HG02943 (cell line): ENCODE data around the gene U2AF2.

Experiments used
- ATAC-seq: cut with Tn5 transposase; IDR thresholded peaks from one replicate; pipeline ENCODE4 v1.9.1; 2021; ENCODE audit warnings: mild to moderate bottlenecking, low read depth, moderate library complexity; ENCODE audit not compliant: unreplicated experiment

Gene U2AF2

DNA sequence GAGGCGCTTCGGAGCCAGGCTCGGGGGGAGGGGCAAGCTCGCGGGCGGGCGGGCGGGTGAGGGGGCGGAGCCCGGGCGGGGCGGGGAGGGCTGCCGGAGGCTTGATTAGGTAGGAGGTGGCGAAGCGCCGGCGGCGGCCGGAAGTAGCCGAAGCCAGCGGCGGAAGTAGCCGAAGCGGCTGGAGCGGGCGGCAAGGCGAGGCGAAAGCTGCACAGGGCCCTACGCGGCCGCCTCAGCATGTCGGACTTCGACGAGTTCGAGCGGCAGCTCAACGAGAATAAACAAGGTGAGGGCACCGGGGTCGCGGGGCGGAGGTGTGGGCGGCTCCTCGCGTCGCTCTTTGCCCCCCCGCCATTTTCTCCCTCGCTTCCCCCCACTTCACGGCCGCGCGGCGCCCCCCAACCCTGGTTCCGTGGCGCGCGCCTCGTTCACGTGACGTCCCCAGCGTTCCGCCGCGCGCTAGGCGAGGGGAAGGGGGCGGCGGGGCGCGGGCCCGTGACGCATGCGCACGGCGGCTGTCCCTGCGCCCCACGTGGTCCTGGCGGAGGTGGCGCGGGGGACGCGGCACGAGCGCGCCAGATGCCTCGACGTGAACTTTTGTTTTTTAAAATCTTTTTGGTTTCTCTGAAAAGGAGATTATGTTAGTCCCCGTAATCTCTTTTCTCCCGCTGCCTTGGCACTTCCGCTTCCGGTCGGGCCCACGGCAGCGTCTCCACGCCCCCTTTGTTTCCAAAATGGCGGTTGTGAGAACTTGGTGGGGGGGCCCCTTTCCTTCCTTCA is at the start of gene U2AF2:
Gene U2AF2 (plus strand): TSS at position 168 of the 780 bp plus-strand sequence. CDS start 70 bp downstream, at position 238.
- ATAC-seq, result peak; percentile 30

DNA sequence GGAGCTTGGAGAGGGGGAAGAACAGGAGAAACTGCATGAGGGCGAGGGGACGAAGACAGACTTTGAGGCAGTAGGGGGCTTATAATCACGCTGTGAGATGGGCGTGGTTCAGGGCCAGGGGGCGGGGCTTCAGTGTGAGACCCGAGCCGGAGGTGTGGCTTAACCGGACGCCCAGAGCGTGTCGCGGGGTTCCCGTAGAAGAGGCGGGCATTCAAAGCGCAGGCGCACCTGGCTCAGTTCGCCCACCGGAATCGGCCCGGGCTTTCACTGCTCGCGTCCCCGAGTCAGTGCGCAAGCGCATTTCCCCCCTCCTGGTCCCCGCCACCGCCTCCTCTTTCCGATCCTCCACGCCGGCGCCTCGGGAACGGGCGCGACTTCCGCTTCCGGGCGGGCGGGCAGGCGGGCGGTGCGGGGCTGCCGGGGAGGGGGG is 49.6 kb upstream of the U2AF2 start:
- peak; percentile 70 for ATAC-seq

- peak; percentile 1 for ATAC-seq
Observed at GRCh38 chr19:55605637-55606470, 49.0 kb upstream of the U2AF2 start, which contains the start of gene ZNF865. TSS of gene ZNF865 (plus strand) at chr19:55605647. CDS start at chr19:55613619, 7,972 bp downstream.

- no peak for ATAC-seq
Observed at GRCh38 chr19:55606471-55606787, 48.4 kb upstream of the U2AF2 start.

DNA sequence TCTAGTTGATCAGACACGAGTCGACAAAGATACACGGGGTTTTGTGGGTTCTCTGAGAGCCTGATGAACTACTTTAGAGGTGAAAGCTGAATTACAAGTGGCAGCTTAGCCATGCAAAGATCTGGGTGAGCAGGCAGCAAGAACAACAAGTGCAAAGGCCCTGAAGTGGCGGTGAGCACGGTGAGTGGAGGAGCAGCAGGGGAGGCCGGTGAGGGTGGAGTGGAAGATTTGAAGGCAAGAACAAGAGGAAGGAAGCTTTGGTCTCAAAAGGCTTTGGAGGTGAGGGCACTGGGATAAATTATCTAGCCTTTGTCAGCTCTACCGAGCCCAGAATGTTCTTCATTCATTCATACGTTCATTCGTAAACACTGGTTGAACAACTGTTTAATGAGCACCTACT is 48.0 kb upstream of the U2AF2 start:
- ATAC-seq, result no peak

- no peak for ATAC-seq
Observed at GRCh38 chr19:55609326-55609725, 45.5 kb upstream of the U2AF2 start.

- ATAC-seq, result no peak
Observed at GRCh38 chr19:55611300-55611982, 43.4 kb upstream of the U2AF2 start.

DNA sequence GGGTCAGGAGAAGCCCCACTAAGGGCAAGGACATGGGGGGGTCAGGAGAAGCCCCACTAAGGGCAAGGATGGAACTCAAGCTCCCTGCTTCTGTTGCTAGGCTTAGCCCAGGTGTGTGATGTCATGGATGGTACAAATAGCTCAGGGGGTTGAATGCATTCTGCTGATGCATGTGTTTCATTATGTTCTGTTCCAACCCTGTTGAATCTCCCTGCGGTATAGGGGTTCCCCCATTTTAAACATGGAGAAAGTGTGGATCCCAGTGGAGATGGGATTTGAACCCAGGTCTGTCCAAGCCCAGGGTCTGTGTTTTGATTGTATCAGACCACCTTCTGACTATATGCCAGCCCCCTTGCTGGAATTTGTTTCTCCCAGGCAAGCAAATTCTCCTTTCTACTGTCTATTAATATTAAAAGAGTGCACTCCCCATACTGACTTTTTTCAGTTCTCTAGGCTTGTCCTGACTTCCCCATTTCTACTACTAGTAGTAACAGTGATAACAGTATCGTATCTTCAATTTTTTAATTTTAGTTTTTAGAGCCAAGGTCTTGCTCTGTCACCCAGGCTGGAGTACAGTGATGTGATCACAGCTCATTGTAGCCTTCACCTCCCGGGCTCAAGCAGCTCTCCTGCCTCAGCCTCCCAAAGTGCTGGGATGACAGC is 42.7 kb upstream of the U2AF2 start:
- no peak for ATAC-seq

GRCh38 chr19:55613396-55613795 is 41.4 kb upstream of the U2AF2 start:
- ATAC-seq, result no peak

- ATAC-seq, result no peak
Observed at GRCh38 chr19:55613930-55614710, 40.7 kb upstream of the U2AF2 start.

DNA sequence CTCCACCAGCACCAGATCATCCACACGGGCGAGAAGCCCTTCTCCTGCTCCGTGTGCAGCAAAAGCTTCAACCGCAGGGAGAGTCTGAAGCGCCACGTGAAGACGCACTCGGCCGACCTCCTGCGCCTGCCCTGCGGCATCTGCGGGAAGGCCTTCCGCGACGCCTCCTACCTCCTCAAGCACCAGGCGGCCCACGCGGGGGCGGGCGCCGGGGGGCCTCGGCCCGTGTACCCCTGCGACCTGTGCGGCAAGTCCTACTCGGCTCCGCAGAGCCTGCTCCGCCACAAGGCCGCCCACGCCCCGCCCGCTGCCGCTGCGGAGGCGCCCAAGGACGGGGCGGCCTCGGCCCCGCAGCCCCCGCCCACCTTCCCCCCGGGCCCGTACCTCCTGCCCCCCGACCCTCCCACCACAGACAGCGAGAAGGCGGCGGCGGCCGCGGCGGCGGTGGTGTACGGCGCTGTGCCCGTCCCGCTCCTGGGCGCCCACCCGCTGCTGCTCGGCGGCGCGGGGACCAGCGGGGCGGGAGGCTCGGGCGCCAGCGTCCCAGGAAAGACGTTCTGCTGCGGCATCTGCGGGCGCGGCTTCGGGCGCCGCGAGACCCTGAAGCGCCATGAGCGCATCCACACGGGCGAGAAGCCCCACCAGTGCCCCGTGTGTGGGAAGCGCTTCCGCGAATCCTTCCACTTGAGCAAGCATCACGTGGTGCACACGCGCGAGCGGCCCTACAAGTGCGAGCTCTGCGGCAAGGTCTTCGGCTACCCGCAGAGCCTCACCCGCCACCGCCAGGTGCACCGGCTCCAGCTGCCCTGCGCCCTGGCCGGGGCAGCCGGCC is 39.9 kb upstream of the U2AF2 start:
- no peak for ATAC-seq

DNA sequence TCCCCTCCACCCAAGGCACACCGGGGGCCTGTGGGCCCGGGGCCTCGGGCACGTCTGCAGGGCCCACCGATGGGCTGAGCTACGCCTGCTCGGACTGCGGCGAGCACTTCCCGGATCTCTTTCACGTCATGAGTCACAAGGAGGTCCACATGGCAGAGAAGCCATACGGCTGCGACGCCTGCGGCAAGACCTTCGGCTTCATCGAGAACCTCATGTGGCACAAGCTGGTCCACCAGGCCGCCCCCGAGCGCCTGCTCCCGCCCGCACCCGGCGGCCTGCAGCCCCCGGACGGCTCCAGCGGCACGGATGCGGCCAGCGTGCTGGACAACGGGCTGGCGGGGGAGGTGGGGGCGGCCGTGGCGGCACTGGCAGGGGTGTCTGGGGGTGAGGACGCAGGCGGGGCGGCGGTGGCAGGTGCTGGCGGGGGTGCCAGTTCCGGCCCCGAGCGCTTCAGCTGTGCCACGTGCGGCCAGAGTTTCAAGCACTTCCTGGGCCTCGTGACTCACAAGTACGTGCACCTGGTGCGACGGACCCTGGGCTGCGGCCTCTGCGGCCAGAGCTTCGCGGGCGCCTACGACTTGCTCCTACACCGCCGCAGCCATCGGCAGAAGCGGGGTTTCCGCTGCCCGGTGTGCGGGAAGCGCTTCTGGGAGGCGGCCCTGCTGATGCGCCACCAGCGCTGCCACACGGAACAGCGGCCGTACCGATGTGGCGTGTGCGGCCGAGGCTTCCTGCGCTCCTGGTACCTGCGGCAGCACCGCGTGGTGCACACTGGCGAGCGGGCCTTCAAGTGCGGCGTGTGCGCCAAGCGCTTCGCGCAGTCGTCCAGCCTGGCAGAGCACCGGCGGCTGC is 39.1 kb upstream of the U2AF2 start:
- no peak for ATAC-seq

DNA sequence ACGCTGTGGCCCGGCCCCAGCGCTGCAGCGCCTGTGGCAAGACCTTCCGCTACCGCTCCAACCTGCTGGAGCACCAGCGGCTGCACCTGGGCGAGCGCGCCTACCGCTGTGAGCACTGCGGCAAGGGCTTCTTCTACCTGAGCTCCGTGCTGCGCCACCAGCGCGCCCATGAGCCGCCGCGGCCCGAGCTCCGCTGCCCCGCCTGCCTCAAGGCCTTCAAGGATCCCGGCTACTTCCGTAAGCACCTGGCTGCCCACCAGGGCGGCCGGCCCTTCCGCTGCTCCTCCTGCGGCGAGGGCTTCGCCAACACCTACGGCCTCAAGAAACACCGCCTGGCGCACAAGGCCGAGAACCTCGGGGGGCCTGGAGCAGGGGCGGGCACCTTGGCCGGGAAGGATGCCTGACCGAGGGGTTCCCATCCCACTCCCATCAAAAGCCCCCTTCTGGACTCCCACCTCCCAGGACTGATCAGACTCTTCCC is 38.4 kb upstream of the U2AF2 start:
- no peak for ATAC-seq

GRCh38 chr19:55617426-55617825 is 37.4 kb upstream of the U2AF2 start:
- ATAC-seq, result no peak

DNA sequence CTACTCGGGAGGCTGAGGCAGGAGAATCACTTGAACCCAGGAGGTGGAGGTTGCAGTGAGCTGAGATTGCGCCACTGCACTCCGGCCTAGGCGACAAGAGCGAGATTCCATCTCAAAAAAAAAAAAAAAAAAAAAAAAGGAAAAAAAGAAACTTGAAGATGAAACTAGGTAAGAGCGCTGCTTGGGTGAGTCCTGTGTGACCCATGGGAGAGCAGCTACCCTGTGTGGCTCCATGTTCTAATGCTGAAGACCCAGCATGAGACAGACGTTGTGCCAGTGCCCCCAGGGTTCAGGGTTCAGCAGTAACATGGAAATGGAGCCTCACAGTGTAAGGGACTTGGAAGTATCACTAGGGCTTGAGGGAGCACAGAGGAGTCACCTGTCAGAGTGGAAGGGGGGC is 36.4 kb upstream of the U2AF2 start:
- no peak for ATAC-seq

DNA sequence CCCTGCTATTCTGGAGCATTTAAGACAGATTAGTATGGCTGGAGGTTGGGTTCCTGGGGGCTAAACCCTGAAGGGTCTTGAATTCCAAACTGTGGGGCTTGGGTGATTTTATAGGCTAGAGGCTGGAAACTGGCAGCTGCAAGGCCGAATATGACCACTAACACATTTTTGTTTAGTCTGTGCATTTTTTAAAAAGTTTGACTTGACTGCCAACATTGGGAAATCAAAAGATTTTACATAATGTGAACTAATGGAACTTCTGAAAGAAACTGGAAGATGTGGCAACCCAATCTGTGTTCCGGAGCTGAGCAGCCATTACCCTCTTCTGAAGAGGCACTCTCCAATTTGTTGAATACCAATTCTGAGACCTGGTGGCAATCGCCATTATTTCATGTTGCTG is 35.5 kb upstream of the U2AF2 start:
- ATAC-seq, result no peak

- ATAC-seq, result no peak
Observed at GRCh38 chr19:55620410-55621204, 34.2 kb upstream of the U2AF2 start.
